ENCODE results near the gene MYH15.

The MYH15 gene

DNA sequence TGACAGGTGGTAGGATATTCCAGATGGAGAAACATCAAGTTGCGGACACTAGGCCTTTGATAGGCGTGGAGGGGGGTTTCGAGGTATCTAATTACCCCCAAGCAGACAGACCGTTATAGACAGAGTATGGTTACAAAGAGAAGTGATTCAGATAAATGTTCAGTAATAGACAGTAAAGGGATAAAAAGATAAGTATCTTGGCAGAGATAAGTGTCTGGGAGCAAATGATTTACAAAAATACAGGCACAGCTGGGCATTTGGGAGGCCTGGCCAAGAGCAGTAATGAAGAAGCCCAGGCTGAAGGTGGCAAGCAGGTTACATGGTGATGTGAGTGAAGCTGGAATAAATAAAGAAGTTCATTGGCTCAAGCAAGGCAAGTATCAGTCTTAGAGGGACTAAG is 659 bp upstream of the MYH15 start:
- in situ Hi-C loops (cut with MboI; ENCODE audit: low sequenced_read_pairs) = no loop called here

DNA sequence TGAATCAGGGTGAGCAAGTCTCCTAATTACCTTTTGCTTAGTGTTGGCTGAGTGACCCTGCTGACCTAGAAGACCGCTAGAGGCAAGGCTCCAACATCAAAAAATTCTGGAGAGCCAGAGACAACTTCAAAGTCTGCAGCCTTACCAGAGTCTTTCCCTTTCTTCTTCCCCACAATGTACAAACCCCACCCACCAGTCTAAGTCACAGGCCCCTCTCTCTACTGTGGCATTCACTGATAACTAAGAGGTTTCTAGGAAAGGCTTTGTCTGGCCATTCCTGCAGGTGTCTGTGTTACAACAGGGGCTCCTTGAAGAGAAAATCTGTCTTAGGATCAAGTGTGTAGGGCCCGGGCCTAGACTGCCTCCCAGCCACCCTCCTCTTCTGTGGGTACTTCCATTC is 525 bp downstream of the MYH15 start:
- in situ Hi-C loops (cut with MboI; ENCODE audit: low sequenced_read_pairs) = no loop called here

GRCh38 chr3:108509263-108509662 is 1.1 kb downstream of the MYH15 start:
- in situ Hi-C loops (cut with MboI; ENCODE audit: low sequenced_read_pairs) = no loop called here

GRCh38 chr3:108507902-108508301 is 2.5 kb downstream of the MYH15 start:
- in situ Hi-C loops (cut with MboI; ENCODE audit: low sequenced_read_pairs) = no loop called here

GRCh38 chr3:108505811-108506210 is 4.6 kb downstream of the MYH15 start:
- in situ Hi-C loops (cut with MboI; ENCODE audit: low sequenced_read_pairs) = no loop called here

- in situ Hi-C loops (cut with MboI; ENCODE audit: low sequenced_read_pairs) = no loop called here
Observed at GRCh38 chr3:108503722-108504121, 6.7 kb downstream of the MYH15 start.

DNA sequence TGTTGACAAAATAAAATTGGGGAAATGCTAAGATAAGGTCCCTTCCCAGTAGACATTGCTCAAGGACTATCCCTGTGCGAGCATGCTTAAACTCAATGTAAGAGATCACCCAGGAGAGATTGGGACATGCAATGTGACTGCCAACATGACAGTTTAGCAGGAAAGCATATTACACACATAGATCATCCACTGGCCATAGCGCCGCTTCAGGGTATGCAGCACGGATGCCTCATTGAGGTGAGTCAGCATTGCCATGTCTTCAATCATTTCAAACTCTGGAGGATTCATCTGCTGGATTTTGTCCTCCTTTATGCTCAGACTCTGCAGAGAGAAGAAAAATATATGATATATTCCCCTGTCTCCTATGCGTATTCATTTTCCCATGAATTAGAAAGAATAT is 8.9 kb downstream of the MYH15 start:
- in situ Hi-C loops (cut with MboI; ENCODE audit: low sequenced_read_pairs) = no loop called here

GRCh38 chr3:108500728-108501127 is 9.7 kb downstream of the MYH15 start:
- in situ Hi-C loops (cut with MboI; ENCODE audit: low sequenced_read_pairs) = no loop called here

DNA sequence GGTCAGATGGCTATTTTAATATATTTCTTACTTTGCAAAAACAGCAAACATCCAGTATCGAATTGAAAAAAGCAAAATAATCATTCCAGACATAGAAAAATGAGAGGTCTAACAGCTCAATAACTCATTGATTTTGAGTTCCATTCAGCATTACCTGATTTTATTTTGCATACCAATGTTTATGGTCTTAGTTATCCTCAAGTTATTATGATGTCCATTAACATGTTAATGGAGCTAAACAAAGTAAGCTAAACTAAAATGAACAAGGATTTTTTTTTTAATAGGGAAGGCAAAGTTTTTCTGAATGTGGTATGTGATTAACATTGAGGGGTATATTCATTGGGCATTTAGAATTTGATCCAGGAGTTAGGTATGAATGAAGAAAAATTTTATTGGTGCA is 13.1 kb downstream of the MYH15 start:
- in situ Hi-C loops (cut with MboI; ENCODE audit: low sequenced_read_pairs) = loop anchor here (25.0 kb wide), 1 partner anchor 415 kb away; no protein-coding TSS in a partner anchor

GRCh38 chr3:108495717-108496116 is 14.7 kb downstream of the MYH15 start:
- in situ Hi-C loops (cut with MboI; ENCODE audit: low sequenced_read_pairs) = loop anchor here (25.0 kb wide), 1 partner anchor 417 kb away; no protein-coding TSS in a partner anchor

- in situ Hi-C loops (cut with MboI; ENCODE audit: low sequenced_read_pairs) = loop anchor here (25.0 kb wide), 1 partner anchor 417 kb away; no protein-coding TSS in a partner anchor
Observed at GRCh38 chr3:108494906-108495531, 15.4 kb downstream of the MYH15 start.

DNA sequence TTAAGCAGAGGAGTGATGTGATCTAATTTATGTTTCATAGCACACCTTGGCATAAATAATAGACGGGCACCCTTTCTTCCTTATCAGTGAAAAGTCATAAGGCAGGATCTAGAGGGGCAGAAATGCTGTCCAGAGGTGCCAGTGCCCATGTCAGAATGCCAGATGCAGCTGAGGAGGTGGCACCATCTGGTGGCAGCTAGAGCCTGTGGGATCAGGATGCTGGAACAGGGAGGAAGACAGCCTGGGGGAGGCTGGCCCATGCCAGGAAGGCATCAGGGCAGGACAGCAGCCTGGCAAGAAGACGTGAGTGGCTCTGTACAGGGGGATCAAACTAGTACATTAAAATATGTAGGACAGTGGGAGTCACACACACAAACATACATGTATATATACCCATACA is 16.5 kb downstream of the MYH15 start:
- in situ Hi-C loops (cut with MboI; ENCODE audit: low sequenced_read_pairs) = loop anchor here (25.0 kb wide), 1 partner anchor 418 kb away; no protein-coding TSS in a partner anchor

- in situ Hi-C loops (cut with MboI; ENCODE audit: low sequenced_read_pairs) = loop anchor here (25.0 kb wide), 1 partner anchor 421 kb away; no protein-coding TSS in a partner anchor
Observed at GRCh38 chr3:108491456-108491855, 18.9 kb downstream of the MYH15 start.

DNA sequence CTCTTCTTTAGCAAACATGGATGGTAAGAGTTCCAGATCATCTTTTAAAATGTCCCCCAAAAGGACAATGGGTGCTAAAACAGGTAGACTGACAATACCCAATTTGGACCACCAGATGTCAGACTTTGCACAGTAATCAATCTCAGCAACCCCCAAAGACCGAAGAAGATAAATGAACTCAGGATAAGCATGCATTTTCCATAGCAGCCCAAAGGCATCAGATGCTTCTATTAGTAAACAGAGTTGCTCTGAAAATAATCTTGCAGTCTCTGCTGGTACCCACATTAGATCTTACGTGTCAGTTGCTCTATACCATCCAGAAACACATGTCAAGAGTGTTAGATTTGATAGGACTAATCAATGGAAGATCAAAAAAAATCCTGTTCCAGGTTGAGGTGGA is 20.6 kb downstream of the MYH15 start:
- in situ Hi-C loops (cut with MboI; ENCODE audit: low sequenced_read_pairs) = loop anchor here (25.0 kb wide), 1 partner anchor 423 kb away; no protein-coding TSS in a partner anchor

- in situ Hi-C loops (cut with MboI; ENCODE audit: low sequenced_read_pairs) = loop anchor here (25.0 kb wide), 1 partner anchor 424 kb away; no protein-coding TSS in a partner anchor
Observed at GRCh38 chr3:108488631-108489030, 21.8 kb downstream of the MYH15 start.

DNA sequence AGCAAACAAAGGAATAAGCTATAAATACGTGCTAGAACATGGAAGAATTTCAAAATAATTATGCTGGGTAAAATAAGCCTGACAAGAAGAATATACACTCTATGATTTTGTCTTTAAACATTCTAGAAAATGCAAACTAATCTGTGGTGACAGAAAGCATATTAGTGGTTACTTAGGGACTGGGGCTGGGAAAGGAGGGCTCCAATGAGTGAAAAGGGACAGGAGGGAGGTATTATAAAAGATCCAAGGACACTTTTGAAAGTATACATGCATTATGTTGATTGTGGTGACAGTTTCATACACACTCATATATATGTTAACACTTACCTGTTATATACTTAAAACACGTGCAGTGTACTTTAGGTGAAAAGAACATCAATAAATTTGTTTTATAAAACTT is 23.0 kb downstream of the MYH15 start:
- in situ Hi-C loops (cut with MboI; ENCODE audit: low sequenced_read_pairs) = loop anchor here (25.0 kb wide), 1 partner anchor 425 kb away; no protein-coding TSS in a partner anchor

DNA sequence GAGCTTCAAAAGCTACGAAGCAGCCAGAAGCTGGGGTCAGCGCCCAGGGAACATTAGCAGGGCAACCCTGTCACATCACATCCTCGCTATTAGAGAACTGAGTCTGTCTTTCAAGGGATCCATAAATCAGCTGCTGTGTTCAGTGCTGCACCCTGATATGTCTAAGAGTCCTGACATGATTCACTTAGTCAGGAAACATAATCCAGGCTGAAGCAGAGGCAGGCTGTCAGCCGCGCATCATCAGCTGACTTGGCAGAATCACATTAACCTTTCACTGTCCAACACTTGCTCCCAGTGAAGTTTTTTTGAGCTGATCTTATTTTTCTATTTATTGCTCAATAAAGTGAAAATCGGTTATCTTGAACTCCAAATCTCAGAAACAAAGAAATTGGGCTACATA is 23.5 kb downstream of the MYH15 start:
- in situ Hi-C loops (cut with MboI; ENCODE audit: low sequenced_read_pairs) = loop anchor here (25.0 kb wide), 1 partner anchor 425 kb away; no protein-coding TSS in a partner anchor

DNA sequence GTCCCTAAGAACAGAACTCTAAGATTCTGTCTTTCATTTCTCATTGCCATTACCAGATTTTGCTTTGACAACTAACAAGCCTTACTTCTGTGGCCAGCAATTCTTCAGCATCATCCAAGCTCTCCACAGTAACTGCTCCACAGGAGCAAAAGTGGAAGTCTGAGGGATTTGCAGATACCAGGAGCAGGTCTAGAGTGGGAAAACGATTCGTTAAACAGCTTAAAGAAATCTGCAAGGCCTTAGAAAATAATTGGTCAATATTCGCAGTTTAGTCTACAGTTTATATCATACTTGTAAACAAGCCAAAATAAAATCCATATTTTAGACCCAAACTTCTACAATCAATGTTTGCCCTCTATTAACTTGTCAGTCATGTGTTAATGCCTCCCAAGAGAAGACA is 24.1 kb downstream of the MYH15 start:
- in situ Hi-C loops (cut with MboI; ENCODE audit: low sequenced_read_pairs) = loop anchor here (25.0 kb wide), 1 partner anchor 426 kb away; no protein-coding TSS in a partner anchor

- in situ Hi-C loops (cut with MboI; ENCODE audit: low sequenced_read_pairs) = loop anchor here (25.0 kb wide), 1 partner anchor 427 kb away; no protein-coding TSS in a partner anchor
Observed at GRCh38 chr3:108485146-108485545, 25.2 kb downstream of the MYH15 start.

GRCh38 chr3:108479224-108479623 is 31.2 kb downstream of the MYH15 start:
- in situ Hi-C loops (cut with MboI; ENCODE audit: low sequenced_read_pairs) = loop anchor here (25.0 kb wide), 1 partner anchor 433 kb away; no protein-coding TSS in a partner anchor

GRCh38 chr3:108477511-108478147 is 32.8 kb downstream of the MYH15 start:
- in situ Hi-C loops (cut with MboI; ENCODE audit: low sequenced_read_pairs) = loop anchor here (25.0 kb wide), 1 partner anchor 435 kb away; no protein-coding TSS in a partner anchor
